K562 (cell line): ENCODE results near the gene IL17F. TPM values are rescaled to one million over a fixed set of nuclear protein-coding genes. Genes with fewer than 3 reads are reported as not detected.

Source experiments
- CSDE1 ChIP-seq, 2 experiments: fragments of 450-650 bp; IDR thresholded peaks; 2 replicates each; pipeline ENCODE4 v1.6.1; 2016; ENCODE audit warnings: mild to moderate bottlenecking in 1 of 2
- DMBX1 ChIP-seq: fragments of 250-450 bp; sonication (Bioruptor Pico); IDR thresholded peaks from 2 replicates; pipeline ENCODE4 v1.8.0; 2022; ENCODE audit warnings: inconsistent platforms, mild to moderate bottlenecking, moderate library complexity, borderline replicate concordance
- FOXJ2 ChIP-seq: fragments of 200-800 bp; sonication (Bioruptor generic); IDR thresholded peaks from 2 replicates; pipeline ENCODE4 v1.6.1; 2016; ENCODE audit warnings: missing genetic modification characterization, missing compliant biosample characterization
- GABPA ChIP-seq: fragments of 200-800 bp; sonication (Bioruptor generic); conservative IDR thresholded peaks from 2 replicates; pipeline ENCODE4 v1.6.1; 2016; ENCODE audit warnings: low read depth, missing genetic modification characterization, missing compliant biosample characterization
- GTF2E2 ChIP-seq: fragments of 200-800 bp; sonication (Bioruptor generic); IDR thresholded peaks from 2 replicates; pipeline ENCODE4 v1.6.1; 2016; ENCODE audit warnings: missing genetic modification characterization, missing compliant biosample characterization
- KLF10 ChIP-seq: fragments of 250-450 bp; sonication (Bioruptor Pico); IDR thresholded peaks from 2 replicates; pipeline ENCODE4 v1.6.1; 2021; ENCODE audit warnings: matching md5 sums
- POLR2A ChIP-seq: fragments of 450-650 bp; conservative IDR thresholded peaks from 2 replicates; pipeline ENCODE4 v1.6.1; 2016
- PURB ChIP-seq: sonication (generic); formaldehyde crosslinking; IDR thresholded peaks from 2 replicates; pipeline ENCODE4 v1.9.0; 2021; ENCODE audit warnings: low read depth, mild to moderate bottlenecking, missing genetic modification reagents
- RNF2 ChIP-seq: sonication (generic); IDR thresholded peaks from 2 replicates; pipeline ENCODE4 v1.6.1; 2016
- TBP ChIP-seq: optimal IDR thresholded peaks from 2 replicates; pipeline ENCODE3; 2011; ENCODE audit warnings: low read depth, low read length, improper control_type of control experiment
- ZNF324 ChIP-seq: fragments of 250-450 bp; sonication (Bioruptor Pico); IDR thresholded peaks from 2 replicates; pipeline ENCODE4 v1.4.0; 2020; ENCODE audit warnings: mild to moderate bottlenecking
- polyA plus RNA-seq, 8 experiments: library from polyadenylated mRNA; depleted of rRNA in 4 of 8; stranded (reverse) in 5 of 8; unstranded in 3 of 8; fragments of >200 nt; fragmentation: Nextera tagmentation in 2 of 8; fragmentation: Illumina TruSeq in 1 of 8; extraction: Ambion mirVana in 2 of 8; extraction: Trizol in 1 of 8; gene quantifications; 2 replicates each; pipeline versions ENCODE4 v1.2.1 to v1.2.3, GENCODE V29; 2011 to 2014; ENCODE audit warnings: inconsistent platforms in 1 of 8, missing spikeins in 1 of 8
- total RNA-seq, 7 experiments: library from RNA; depleted of rRNA in 6 of 7; stranded (reverse); fragments of >200 nt in 6 of 7; fragmentation: Illumina TruSeq in 2 of 7; extraction: Trizol in 2 of 7; gene quantifications; 2 replicates each; pipeline versions ENCODE4 v1.2.1 to v1.2.3, GENCODE V29; 2011 to 2021; ENCODE audit warnings: low replicate concordance in 1 of 7
- TF ChIP-seq, protein P1 (sequence below): fragments of 450-650 bp; IDR thresholded peaks from 2 replicates; pipeline ENCODE4 v1.7.1; 2018; ENCODE audit warnings: mild to moderate bottlenecking, low read depth; ENCODE audit not compliant: partially characterized antibody
- TF ChIP-seq, protein P2 (sequence below): fragments of 250-450 bp; sonication (Bioruptor Pico); IDR thresholded peaks from 2 replicates; pipeline ENCODE4 v1.9.0; 2021; ENCODE audit warnings: mild to moderate bottlenecking
- TF ChIP-seq, protein P3 (sequence below): fragments of 450-650 bp; IDR thresholded peaks from 2 replicates; pipeline ENCODE4 v1.6.1; 2018; ENCODE audit warnings: mild to moderate bottlenecking, low read depth; ENCODE audit not compliant: partially characterized antibody
- TF ChIP-seq, protein P4 (sequence below), 2 experiments: fragments of 450-650 bp; conservative IDR thresholded peaks; 2 replicates each; pipeline ENCODE4 v1.6.1; 2017; ENCODE audit warnings: mild to moderate bottlenecking in 2 of 2, moderate library complexity in 2 of 2
- TF ChIP-seq, protein P5 (sequence below): fragments of 250-450 bp; sonication (Bioruptor Pico); IDR thresholded peaks from 2 replicates; pipeline ENCODE4 v1.5.1; 2021; ENCODE audit warnings: mild to moderate bottlenecking
- TF ChIP-seq, protein P6 (sequence below): sonication (generic); formaldehyde crosslinking; IDR thresholded peaks from 2 replicates; pipeline ENCODE4 v1.8.0; 2022; ENCODE audit warnings: mild to moderate bottlenecking, low read depth, missing genetic modification reagents
- TF ChIP-seq, protein P7 (sequence below): fragments of 250-450 bp; sonication (Bioruptor Pico); IDR thresholded peaks from 2 replicates; pipeline ENCODE4 v1.8.0; 2021; ENCODE audit warnings: borderline replicate concordance, mild to moderate bottlenecking, moderate library complexity; ENCODE audit not compliant: poor library complexity, severe bottlenecking

Gene IL17F
- total and polyA plus RNA-seq, 9 of the 15 experiments (the other 6 are each of a cell fraction or from before 2014, with no cell fraction given): not detected

DNA sequence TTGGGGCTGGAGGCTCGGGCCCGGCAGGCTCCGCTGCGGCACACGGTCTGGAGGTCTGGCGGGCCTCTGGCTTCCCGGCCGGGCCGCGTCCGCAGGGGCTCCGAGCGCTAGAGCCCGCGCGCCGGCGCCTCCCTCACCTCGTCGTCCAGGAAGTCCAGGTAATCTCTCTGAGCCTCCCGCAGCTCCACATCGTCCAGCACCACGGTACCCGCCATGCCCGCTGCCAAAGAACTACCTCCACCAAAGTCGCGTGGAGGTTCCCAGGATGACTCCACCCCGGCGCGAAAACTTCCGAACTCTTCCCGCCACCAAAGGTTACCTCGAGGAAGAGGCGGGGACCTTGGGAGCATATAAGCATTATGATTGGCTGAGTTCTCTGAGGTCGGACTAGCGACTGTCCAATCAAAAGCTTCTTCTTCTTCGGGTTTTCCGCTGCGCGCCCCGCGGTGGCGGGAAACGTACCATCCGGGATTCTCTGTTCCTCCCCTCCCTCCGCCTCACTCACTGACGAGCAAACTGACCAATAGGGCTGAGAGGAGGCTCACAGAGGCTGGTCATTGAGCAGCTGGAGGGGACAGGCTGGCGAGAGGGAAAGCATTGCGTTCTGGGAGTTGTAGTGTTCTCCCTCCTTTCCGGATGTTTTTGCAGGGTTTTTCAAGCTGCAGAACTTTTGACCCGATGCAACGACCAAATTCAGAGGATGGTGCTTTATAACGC, 40.3 kb upstream of the IL17F start, which contains the start of gene MCM3 (continued):
- TF ChIP-seq DMBX1 (no peak), GTF2E2 (tag) (peak; percentile 53; the same call in 1 of the 2 replicates), RNF2 (peak; percentile 62), POLR2A (peak; percentile 90), PURB (CRISPR knock-in tag) (no peak), ZNF324 (no peak), TBP (peak; percentile 89), GABPA (tag) (peak; percentile 93), KLF10 (no peak), CSDE1 (IDR thresholded peaks at IDR 0.05) (no peak), FOXJ2 (tag) (no peak)
- TF ChIP-seq, protein P1, sequence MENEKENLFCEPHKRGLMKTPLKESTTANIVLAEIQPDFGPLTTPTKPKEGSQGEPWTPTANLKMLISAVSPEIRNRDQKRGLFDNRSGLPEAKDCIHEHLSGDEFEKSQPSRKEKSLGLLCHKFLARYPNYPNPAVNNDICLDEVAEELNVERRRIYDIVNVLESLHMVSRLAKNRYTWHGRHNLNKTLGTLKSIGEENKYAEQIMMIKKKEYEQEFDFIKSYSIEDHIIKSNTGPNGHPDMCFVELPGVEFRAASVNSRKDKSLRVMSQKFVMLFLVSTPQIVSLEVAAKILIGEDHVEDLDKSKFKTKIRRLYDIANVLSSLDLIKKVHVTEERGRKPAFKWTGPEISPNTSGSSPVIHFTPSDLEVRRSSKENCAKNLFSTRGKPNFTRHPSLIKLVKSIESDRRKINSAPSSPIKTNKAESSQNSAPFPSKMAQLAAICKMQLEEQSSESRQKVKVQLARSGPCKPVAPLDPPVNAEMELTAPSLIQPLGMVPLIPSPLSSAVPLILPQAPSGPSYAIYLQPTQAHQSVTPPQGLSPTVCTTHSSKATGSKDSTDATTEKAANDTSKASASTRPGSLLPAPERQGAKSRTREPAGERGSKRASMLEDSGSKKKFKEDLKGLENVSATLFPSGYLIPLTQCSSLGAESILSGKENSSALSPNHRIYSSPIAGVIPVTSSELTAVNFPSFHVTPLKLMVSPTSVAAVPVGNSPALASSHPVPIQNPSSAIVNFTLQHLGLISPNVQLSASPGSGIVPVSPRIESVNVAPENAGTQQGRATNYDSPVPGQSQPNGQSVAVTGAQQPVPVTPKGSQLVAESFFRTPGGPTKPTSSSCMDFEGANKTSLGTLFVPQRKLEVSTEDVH: peak; percentile 100
- TF ChIP-seq, protein P2, sequence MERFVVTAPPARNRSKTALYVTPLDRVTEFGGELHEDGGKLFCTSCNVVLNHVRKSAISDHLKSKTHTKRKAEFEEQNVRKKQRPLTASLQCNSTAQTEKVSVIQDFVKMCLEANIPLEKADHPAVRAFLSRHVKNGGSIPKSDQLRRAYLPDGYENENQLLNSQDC (CRISPR knock-in tag): no peak
- TF ChIP-seq, protein P3, sequence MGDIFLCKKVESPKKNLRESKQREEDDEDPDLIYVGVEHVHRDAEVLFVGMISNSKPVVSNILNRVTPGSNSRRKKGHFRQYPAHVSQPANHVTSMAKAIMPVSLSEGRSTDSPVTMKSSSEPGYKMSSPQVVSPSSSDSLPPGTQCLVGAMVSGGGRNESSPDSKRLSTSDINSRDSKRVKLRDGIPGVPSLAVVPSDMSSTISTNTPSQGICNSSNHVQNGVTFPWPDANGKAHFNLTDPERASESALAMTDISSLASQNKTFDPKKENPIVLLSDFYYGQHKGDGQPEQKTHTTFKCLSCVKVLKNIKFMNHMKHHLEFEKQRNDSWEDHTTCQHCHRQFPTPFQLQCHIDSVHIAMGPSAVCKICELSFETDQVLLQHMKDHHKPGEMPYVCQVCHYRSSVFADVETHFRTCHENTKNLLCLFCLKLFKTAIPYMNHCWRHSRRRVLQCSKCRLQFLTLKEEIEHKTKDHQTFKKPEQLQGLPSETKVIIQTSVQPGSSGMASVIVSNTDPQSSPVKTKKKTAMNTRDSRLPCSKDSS: no peak
- TF ChIP-seq, protein P4, sequence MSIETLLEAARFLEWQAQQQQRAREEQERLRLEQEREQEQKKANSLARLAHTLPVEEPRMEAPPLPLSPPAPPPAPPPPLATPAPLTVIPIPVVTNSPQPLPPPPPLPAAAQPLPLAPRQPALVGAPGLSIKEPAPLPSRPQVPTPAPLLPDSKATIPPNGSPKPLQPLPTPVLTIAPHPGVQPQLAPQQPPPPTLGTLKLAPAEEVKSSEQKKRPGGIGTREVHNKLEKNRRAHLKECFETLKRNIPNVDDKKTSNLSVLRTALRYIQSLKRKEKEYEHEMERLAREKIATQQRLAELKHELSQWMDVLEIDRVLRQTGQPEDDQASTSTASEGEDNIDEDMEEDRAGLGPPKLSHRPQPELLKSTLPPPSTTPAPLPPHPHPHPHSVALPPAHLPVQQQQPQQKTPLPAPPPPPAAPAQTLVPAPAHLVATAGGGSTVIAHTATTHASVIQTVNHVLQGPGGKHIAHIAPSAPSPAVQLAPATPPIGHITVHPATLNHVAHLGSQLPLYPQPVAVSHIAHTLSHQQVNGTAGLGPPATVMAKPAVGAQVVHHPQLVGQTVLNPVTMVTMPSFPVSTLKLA (conservative IDR thresholded peaks at IDR 0.05): peak; percentile 85 to 96
- TF ChIP-seq, protein P5, sequence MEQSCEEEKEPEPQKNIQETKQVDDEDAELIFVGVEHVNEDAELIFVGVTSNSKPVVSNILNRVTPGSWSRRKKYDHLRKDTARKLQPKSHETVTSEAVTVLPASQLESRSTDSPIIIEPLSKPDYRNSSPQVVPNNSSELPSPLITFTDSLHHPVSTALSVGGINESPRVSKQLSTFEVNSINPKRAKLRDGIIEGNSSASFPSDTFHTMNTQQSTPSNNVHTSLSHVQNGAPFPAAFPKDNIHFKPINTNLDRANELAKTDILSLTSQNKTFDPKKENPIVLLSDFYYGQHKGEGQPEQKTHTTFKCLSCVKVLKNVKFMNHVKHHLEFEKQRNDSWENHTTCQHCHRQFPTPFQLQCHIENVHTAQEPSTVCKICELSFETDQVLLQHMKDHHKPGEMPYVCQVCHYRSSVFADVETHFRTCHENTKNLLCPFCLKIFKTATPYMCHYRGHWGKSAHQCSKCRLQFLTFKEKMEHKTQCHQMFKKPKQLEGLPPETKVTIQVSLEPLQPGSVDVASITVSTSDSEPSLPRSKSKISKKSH (CRISPR knock-in tag): no peak
- TF ChIP-seq, protein P6, sequence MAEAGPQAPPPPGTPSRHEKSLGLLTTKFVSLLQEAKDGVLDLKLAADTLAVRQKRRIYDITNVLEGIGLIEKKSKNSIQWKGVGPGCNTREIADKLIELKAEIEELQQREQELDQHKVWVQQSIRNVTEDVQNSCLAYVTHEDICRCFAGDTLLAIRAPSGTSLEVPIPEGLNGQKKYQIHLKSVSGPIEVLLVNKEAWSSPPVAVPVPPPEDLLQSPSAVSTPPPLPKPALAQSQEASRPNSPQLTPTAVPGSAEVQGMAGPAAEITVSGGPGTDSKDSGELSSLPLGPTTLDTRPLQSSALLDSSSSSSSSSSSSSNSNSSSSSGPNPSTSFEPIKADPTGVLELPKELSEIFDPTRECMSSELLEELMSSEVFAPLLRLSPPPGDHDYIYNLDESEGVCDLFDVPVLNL (CRISPR knock-in tag): peak; percentile 95
- TF ChIP-seq, protein P7, sequence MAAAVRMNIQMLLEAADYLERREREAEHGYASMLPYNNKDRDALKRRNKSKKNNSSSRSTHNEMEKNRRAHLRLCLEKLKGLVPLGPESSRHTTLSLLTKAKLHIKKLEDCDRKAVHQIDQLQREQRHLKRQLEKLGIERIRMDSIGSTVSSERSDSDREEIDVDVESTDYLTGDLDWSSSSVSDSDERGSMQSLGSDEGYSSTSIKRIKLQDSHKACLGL: peak; percentile 71
